Glomerular endothelial cell (primary cell): ENCODE results near the gene TNK2. TPM values are rescaled to one million over a fixed set of nuclear protein-coding genes. Genes with fewer than 3 reads are reported as not detected.
"Not testable (repeated sequence)": the region's sequence is repeated elsewhere in the genome, so short reads cannot be mapped to it uniquely, and the experiment has no call there.

Experiments
- DNase-seq: peaks from one replicate; pipeline ENCODE4 v3.0.0-alpha.2; 2011; ENCODE audit warnings: low read depth, low spot score; ENCODE audit errors: extremely low read depth
- total RNA-seq: library from RNA; depleted of rRNA; stranded (reverse); fragments of >200 nt; gene quantifications from 2 replicates; pipeline ENCODE4 v1.2.3, GENCODE V29; 2015

Gene TNK2
- total RNA-seq, 1 donor from 2014 or later, result 40.9 TPM

- DNase-seq, result no peak
Measured at GRCh38 chr3:195918176-195918575, 9.8 kb upstream of the TNK2 start.

GRCh38 chr3:195916991-195917390 is 8.6 kb upstream of the TNK2 start:
- DNase-seq, result no peak

- DNase-seq, result no peak
Measured at GRCh38 chr3:195916291-195916690, 7.9 kb upstream of the TNK2 start.

- DNase-seq, result peak; percentile 87
Measured at GRCh38 chr3:195914648-195915473, 6.5 kb upstream of the TNK2 start.

- DNase-seq, result not testable (repeated sequence)
Measured at GRCh38 chr3:195914146-195914545, 5.8 kb upstream of the TNK2 start.

- DNase-seq, result no peak
Measured at GRCh38 chr3:195913382-195913781, 5.0 kb upstream of the TNK2 start.

- DNase-seq, result no peak
Measured at GRCh38 chr3:195911946-195912270, 3.6 kb upstream of the TNK2 start.

- no peak for DNase-seq
Measured at GRCh38 chr3:195911041-195911945, 2.9 kb upstream of the TNK2 start.

GRCh38 chr3:195910499-195910845 is 2.1 kb upstream of the TNK2 start:
- DNase-seq, result no peak

GRCh38 chr3:195909644-195910498 is 1.5 kb upstream of the TNK2 start:
- DNase-seq, result no peak

GRCh38 chr3:195908694-195909581 is 587 bp upstream of the TNK2 start:
- DNase-seq, result no peak

- no peak for DNase-seq
Measured at GRCh38 chr3:195907684-195907933, 742 bp downstream of the TNK2 start.

- DNase-seq, result no peak
Measured at GRCh38 chr3:195906865-195907683, 1.3 kb downstream of the TNK2 start.

GRCh38 chr3:195905970-195906864 is 2.1 kb downstream of the TNK2 start:
- DNase-seq, result no peak

GRCh38 chr3:195904368-195904767 is 4.0 kb downstream of the TNK2 start:
- no peak for DNase-seq

- DNase-seq, result no peak
Measured at GRCh38 chr3:195903950-195904290, 4.4 kb downstream of the TNK2 start.

GRCh38 chr3:195902634-195903033 is 5.7 kb downstream of the TNK2 start:
- DNase-seq, result not testable (repeated sequence)

GRCh38 chr3:195901836-195902585 is 6.3 kb downstream of the TNK2 start:
- DNase-seq, result not testable (repeated sequence)
